Ascending aorta (tissue), 2 donors: ENCODE results near the gene PRKAR2B. TPM values are rescaled to one million over a fixed set of nuclear protein-coding genes. Genes with fewer than 3 reads are reported as not detected.
"Not testable (repeated sequence)": the region's sequence is repeated elsewhere in the genome, so short reads cannot be mapped to it uniquely, and the experiment has no call there.

Source experiments
- DNase-seq, 2 donors: peaks; one replicate each; pipeline ENCODE4 v3.0.0-alpha.2; 2019; ENCODE audit warnings: low spot score in 2 of 2
- H3K27ac ChIP-seq, 2 donors: fragments of 200-600 bp; sonication (generic); one replicate each; pipeline ENCODE4 v1.5.1; 2016 to 2017; ENCODE audit warnings: mild to moderate bottlenecking in 1 of 2
- H3K27me3 ChIP-seq: fragments of 200-600 bp; sonication (generic); one replicate; pipeline ENCODE4 v1.5.1; 2017
- H3K36me3 ChIP-seq, 2 donors: fragments of 200-600 bp; sonication (generic); one replicate each; pipeline ENCODE4 v1.5.1; 2016
- H3K4me1 ChIP-seq, 2 donors: fragments of 200-600 bp; sonication (generic); one replicate each; pipeline ENCODE4 v1.5.1; 2016 to 2017; ENCODE audit warnings: mild to moderate bottlenecking in 1 of 2
- H3K4me3 ChIP-seq, 2 donors: fragments of 200-600 bp; sonication (generic); one replicate each; pipeline ENCODE4 v1.5.1; 2016 to 2017; ENCODE audit warnings: mild to moderate bottlenecking in 1 of 2
- H3K9me3 ChIP-seq, 2 donors: fragments of 200-600 bp; sonication (generic); one replicate each; pipeline ENCODE4 v1.5.1; 2016
- CTCF ChIP-seq, 3 experiments: fragments of 200-600 bp in 2 of 3; fragments of 450-650 bp in 1 of 3; sonication (generic) in 2 of 3; IDR thresholded peaks; one replicate each; pipeline ENCODE4 v1.5.1; 2016 to 2019; ENCODE audit warnings: antibody characterized with exemption in 3 of 3, mild to moderate bottlenecking in 1 of 3, moderate library complexity in 1 of 3
- intact Hi-C: fragments of 100-400 bp; cut with DNase I; formaldehyde crosslinking; loops from one replicate; pipeline ENCODE4 v1.15.1; 2023
- total RNA-seq: library from RNA; depleted of rRNA; stranded (reverse); fragments of >200 nt; gene quantifications from one replicate; pipeline ENCODE4 v1.1.0, GENCODE V29; 2016

Gene PRKAR2B
- total RNA-seq, 1 donor from 2014 or later: 10.5 TPM

- TF ChIP-seq CTCF (IDR thresholded peaks at IDR 0.05): no peak
- intact Hi-C loops: loop anchor here (5.0 kb wide), 1 partner anchor 701 kb away; the partner anchor contains the start of gene CBLL1
These were observed 3.4 kb upstream of the PRKAR2B start for GRCh38 chr7:107041097-107041496.

GRCh38 chr7:107041764-107042163, 2.7 kb upstream of the PRKAR2B start:
- H3K27me3 ChIP-seq, H3K4me1 ChIP-seq, H3K9me3 ChIP-seq, H3K4me3 ChIP-seq, DNase-seq, H3K36me3 ChIP-seq, H3K27ac ChIP-seq: not testable (repeated sequence)
- intact Hi-C loops: loop anchor here (5.0 kb wide), 1 partner anchor 701 kb away; the partner anchor contains the start of gene CBLL1

More at GRCh38 chr7:107041097-107041496, 3.4 kb upstream of the PRKAR2B start:
- no peaks in the 10 kb centered on the region for H3K9me3 ChIP-seq
- H3K27ac ChIP-seq: no peak overlapping the region
- H3K36me3 ChIP-seq: no peaks in the 10 kb centered on the region
- H3K4me3 ChIP-seq: no peak overlapping the region
- peaks cover 6 to 7% of the 10 kb centered on the region in 2 donors for H3K4me1 ChIP-seq
- H3K27me3 ChIP-seq: no peaks in the 10 kb centered on the region
- no peak for DNase-seq

- not testable (repeated sequence) for H3K9me3 ChIP-seq, H3K27me3 ChIP-seq, H3K36me3 ChIP-seq, H3K4me3 ChIP-seq, H3K27ac ChIP-seq, H3K4me1 ChIP-seq, DNase-seq
- intact Hi-C loops: loop anchor here (5.0 kb wide), 1 partner anchor 700 kb away; the partner anchor contains the start of gene CBLL1
These were observed 2.1 kb upstream of the PRKAR2B start for GRCh38 chr7:107042326-107042910.

GRCh38 chr7:107043491-107043890, 1.0 kb upstream of the PRKAR2B start:
- H3K36me3 ChIP-seq: no peaks in the 10 kb centered on the region
- DNase-seq: no peak
- no peak overlapping the region for H3K4me3 ChIP-seq
- H3K27me3 ChIP-seq: no peaks in the 10 kb centered on the region
- intact Hi-C loops: loop anchor here (5.0 kb wide), 1 partner anchor 699 kb away; the partner anchor contains the start of gene CBLL1
- H3K27ac ChIP-seq: no peak overlapping the region
- H3K4me1 ChIP-seq: peaks cover 7% of the 10 kb centered on the region in 2 donors
- no peak for TF ChIP-seq CTCF (IDR thresholded peaks at IDR 0.05)
- no peaks in the 10 kb centered on the region for H3K9me3 ChIP-seq

- intact Hi-C loops: loop anchor here (2.0 to 5.0 kb wide), 2 partner anchors 125 to 698 kb away; partner anchors contain the start of genes CBLL1 and HBP1
- Histone ChIP-seq H3K27ac (peak overlapping the region; percentile 62), H3K9me3 (no peaks in the 10 kb centered on the region), H3K4me3 (peak overlapping the region; percentile 66 to 74), H3K27me3 (no peaks in the 10 kb centered on the region), H3K4me1 (peaks cover 7% of the 10 kb centered on the region in 2 donors), H3K36me3 (no peaks in the 10 kb centered on the region)
- TF ChIP-seq CTCF (IDR thresholded peaks at IDR 0.05): no peak
- DNase-seq: no peak
These were observed 571 bp upstream of the PRKAR2B start for GRCh38 chr7:107043921-107044346.

GRCh38 chr7:107045195-107045960, 873 bp downstream of the PRKAR2B start:
- TF ChIP-seq CTCF (IDR thresholded peaks at IDR 0.05): no peak

More at GRCh38 chr7:107045195-107045960, 873 bp downstream of the PRKAR2B start:
- no peaks in the 10 kb centered on the region for H3K36me3 ChIP-seq
- H3K27me3 ChIP-seq: no peaks in the 10 kb centered on the region
- peak overlapping the region; percentile 66 to 74 for H3K4me3 ChIP-seq
- peaks cover 7% of the 10 kb centered on the region in 2 donors for H3K4me1 ChIP-seq
- no peak for DNase-seq
- no peak overlapping the region for H3K27ac ChIP-seq
- no peaks in the 10 kb centered on the region for H3K9me3 ChIP-seq
- intact Hi-C loops: loop anchor here (2.0 kb wide), 1 partner anchor 123 kb away; the partner anchor contains the start of gene HBP1
